Stimulated activated naive CD8-positive, alpha-beta T cell treated with anti-CD3 and anti-CD28 coated beads, Interleukin-15, amount 100 ng/mL, for 72 hours (primary cell): Measurements from ENCODE around the gene CIAO1.
"Not testable (repeated sequence)": the region's sequence is repeated elsewhere in the genome, so short reads cannot be mapped to it uniquely, and the experiment has no call there.

Experiments
- ATAC-seq: fragments of 150-1000 bp; cut with Tn5 transposase; 2 replicates; pipeline ENCODE4 v1.10.0; 2021; ENCODE audit warnings: mild to moderate bottlenecking, moderate library complexity
- DNase-seq, 2 donors: peaks; one replicate each; pipeline ENCODE4 v3.0.0; 2021 to 2022
- H3K27ac Mint-ChIP-seq, 2 donors: one replicate each; pipeline ENCODE4 v1.8.0; 2022; ENCODE audit warnings: mild to moderate bottlenecking in 2 of 2, mixed read lengths in 2 of 2, moderate library complexity in 2 of 2
- H3K27me3 Mint-ChIP-seq: one replicate; pipeline ENCODE4 v1.8.0; 2022; ENCODE audit warnings: mixed read lengths
- H3K4me1 Mint-ChIP-seq: one replicate; pipeline ENCODE4 v1.8.0; 2022; ENCODE audit warnings: mild to moderate bottlenecking, mixed read lengths
- H3K4me3 Mint-ChIP-seq, 2 donors: one replicate each; pipeline ENCODE4 v1.8.0; 2022; ENCODE audit warnings: mild to moderate bottlenecking in 2 of 2, mixed read lengths in 2 of 2, moderate library complexity in 1 of 2
- H3K9me3 Mint-ChIP-seq, 2 donors: one replicate each; pipeline ENCODE4 v1.8.0; 2022; ENCODE audit warnings: mixed read lengths in 2 of 2

CIAO1 gene

GRCh38 chr2:96243843-96244242, 22.2 kb upstream of the CIAO1 start:
- H3K27ac Mint-ChIP-seq = no peak overlapping the region
- no peaks in the 10 kb centered on the region for H3K27me3 Mint-ChIP-seq
- ATAC-seq (no peak), DNase-seq (no peak)
- H3K4me3 Mint-ChIP-seq = no peak overlapping the region
- H3K9me3 Mint-ChIP-seq = peaks cover 8% of the 10 kb centered on the region in 2 donors
- peaks cover 66% of the 10 kb centered on the region for H3K4me1 Mint-ChIP-seq

DNA sequence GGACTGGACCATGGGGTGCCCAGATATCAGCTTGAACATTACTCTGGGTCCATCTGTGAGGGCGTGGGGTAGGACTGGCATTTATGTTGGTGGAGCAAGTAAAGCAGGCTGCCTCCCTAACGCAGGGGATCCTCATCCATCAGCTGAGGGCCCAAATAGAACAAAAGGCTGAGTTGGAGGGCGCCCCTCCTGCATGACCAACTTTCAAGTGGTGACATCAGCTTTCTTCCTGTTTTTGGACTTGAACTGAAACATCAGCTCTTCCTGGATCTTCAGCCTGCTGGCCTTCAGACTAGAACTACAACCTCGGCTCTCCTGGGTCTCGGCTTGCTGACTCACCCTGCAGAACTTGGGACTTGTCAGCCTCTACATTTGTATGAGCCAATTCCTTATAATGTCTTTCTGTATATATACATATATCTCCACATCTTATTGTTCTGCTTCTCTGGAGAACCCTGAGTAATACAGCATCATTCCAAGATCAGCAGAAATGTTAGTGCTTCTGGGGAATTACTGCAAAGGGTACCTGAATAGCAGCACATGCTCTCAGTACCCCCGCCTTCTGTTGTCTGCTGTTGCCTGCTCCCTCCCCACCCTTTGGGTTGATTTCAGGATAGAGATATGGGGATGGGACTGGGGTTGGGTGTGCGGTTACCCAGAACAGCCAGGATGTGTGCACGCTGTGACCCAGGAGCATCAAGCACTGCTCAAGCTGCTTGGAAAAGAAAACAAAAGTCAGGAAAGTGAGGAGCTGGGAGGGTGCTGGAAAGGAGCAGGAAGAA, 20.2 kb upstream of the CIAO1 start:
- peak overlapping the region in 1 of 2 donors; percentile 6 for H3K4me3 Mint-ChIP-seq
- peaks cover 8% of the 10 kb centered on the region in 2 donors for H3K9me3 Mint-ChIP-seq
- peak overlapping the region; percentile 86 to 97 for H3K27ac Mint-ChIP-seq
- no peaks in the 10 kb centered on the region for H3K27me3 Mint-ChIP-seq
- H3K4me1 Mint-ChIP-seq = peaks cover 62% of the 10 kb centered on the region
- peak in 1 of 2 donors; percentile 34 for DNase-seq
- peak; percentile 6 for ATAC-seq

- Mint-ChIP-seq H3K4me3 (no peak overlapping the region), H3K27ac (peak overlapping the region; percentile 38 to 50), H3K27me3 (no peaks in the 10 kb centered on the region), H3K9me3 (peaks cover 8% of the 10 kb centered on the region in 2 donors), H3K4me1 (peaks cover 58% of the 10 kb centered on the region)
- DNase-seq = no peak
- ATAC-seq = no peak
Measured at GRCh38 chr2:96247009-96247408, 19.0 kb upstream of the CIAO1 start.

DNA sequence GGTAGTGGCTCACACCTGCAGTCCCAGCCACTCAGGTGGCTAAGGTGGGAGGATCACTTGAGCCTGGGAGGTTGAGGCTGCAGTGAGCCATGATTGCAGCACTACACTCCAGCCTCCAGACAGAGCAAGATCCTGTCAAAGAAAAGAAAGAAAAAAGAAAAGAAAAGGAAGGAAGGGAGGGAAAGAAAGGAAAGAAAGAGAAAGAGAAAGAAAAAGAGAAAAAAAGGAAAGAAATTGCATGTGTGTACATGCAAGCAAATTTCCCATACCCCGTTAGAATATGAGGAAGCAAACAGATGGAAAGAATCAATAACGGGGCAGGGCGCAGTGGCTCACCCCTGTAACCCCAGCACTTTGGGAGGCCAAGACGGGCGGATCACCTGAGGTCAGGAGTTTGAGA, 18.1 kb upstream of the CIAO1 start:
- Mint-ChIP-seq H3K27me3 (no peaks in the 10 kb centered on the region), H3K9me3 (peaks cover 8% of the 10 kb centered on the region in 2 donors), H3K27ac (peak overlapping the region in 1 of 2 donors; percentile 82), H3K4me3 (no peak overlapping the region), H3K4me1 (peaks cover 56% of the 10 kb centered on the region)
- ATAC-seq = no peak
- DNase-seq = no peak

DNA sequence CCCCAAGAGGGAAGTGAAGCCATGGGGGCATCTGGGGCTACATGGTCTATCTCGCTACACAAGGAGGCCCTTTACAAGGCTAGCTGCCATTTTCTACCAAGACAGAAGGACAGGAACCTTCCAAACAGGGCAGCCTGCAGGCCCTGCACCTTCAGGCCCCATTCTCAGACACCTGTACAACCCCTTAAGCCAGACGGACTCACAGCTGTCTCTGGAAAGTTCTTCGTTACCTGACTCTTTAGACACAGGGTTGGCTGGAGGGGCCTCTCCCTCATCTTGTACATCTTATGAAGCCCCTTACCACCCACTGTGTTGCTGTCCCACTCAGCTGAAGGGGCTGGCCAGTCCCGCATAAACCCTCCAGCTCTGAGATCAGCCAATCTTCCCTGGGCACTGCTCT, 17.4 kb upstream of the CIAO1 start:
- ATAC-seq = no peak
- no peaks in the 10 kb centered on the region for H3K27me3 Mint-ChIP-seq
- no peak for DNase-seq
- peaks cover 51% of the 10 kb centered on the region for H3K4me1 Mint-ChIP-seq
- peaks cover 8% of the 10 kb centered on the region in 2 donors for H3K9me3 Mint-ChIP-seq
- H3K4me3 Mint-ChIP-seq = no peak overlapping the region
- no peak overlapping the region for H3K27ac Mint-ChIP-seq

- DNase-seq = no peak
- H3K4me3 Mint-ChIP-seq = no peak overlapping the region
- H3K27ac Mint-ChIP-seq = no peak overlapping the region
- H3K4me1 Mint-ChIP-seq = peaks cover 49% of the 10 kb centered on the region
- peaks cover 8% of the 10 kb centered on the region in 2 donors for H3K9me3 Mint-ChIP-seq
- ATAC-seq = no peak
- no peaks in the 10 kb centered on the region for H3K27me3 Mint-ChIP-seq
Measured at GRCh38 chr2:96249654-96250053, 16.4 kb upstream of the CIAO1 start.

- no peaks in the 10 kb centered on the region for H3K27me3 Mint-ChIP-seq
- DNase-seq = no peak
- no peak for ATAC-seq
- no peak overlapping the region for H3K4me3 Mint-ChIP-seq
- H3K27ac Mint-ChIP-seq = peak overlapping the region; percentile 1 to 2
- peaks cover 49% of the 10 kb centered on the region for H3K4me1 Mint-ChIP-seq
- peaks cover 8% of the 10 kb centered on the region in 2 donors for H3K9me3 Mint-ChIP-seq
Measured at GRCh38 chr2:96250188-96250587, 15.8 kb upstream of the CIAO1 start.

- Mint-ChIP-seq H3K4me1 (peaks cover 49% of the 10 kb centered on the region), H3K27ac (peak overlapping the region; percentile 86 to 91), H3K9me3 (no peaks in the 10 kb centered on the region), H3K4me3 (no peak overlapping the region), H3K27me3 (no peaks in the 10 kb centered on the region)
- peak; percentile 28 for ATAC-seq
- no peak for DNase-seq
Measured at GRCh38 chr2:96251721-96252292, 14.2 kb upstream of the CIAO1 start.

GRCh38 chr2:96252526-96252925, 13.5 kb upstream of the CIAO1 start:
- Mint-ChIP-seq H3K4me3 (no peak overlapping the region), H3K27ac (peak overlapping the region in 1 of 2 donors; percentile 91), H3K4me1 (peaks cover 49% of the 10 kb centered on the region), H3K9me3 (no peaks in the 10 kb centered on the region), H3K27me3 (no peaks in the 10 kb centered on the region)
- DNase-seq (no peak), ATAC-seq (no peak)

- Mint-ChIP-seq H3K4me3 (no peak overlapping the region), H3K27ac (no peak overlapping the region), H3K4me1 (peaks cover 49% of the 10 kb centered on the region), H3K9me3 (no peaks in the 10 kb centered on the region), H3K27me3 (no peaks in the 10 kb centered on the region)
- DNase-seq (no peak), ATAC-seq (no peak)
Measured at GRCh38 chr2:96253006-96253405, 13.0 kb upstream of the CIAO1 start.

- Mint-ChIP-seq H3K4me3 (no peak overlapping the region), H3K27ac (peak overlapping the region in 1 of 2 donors; percentile 72), H3K9me3 (no peaks in the 10 kb centered on the region), H3K27me3 (no peaks in the 10 kb centered on the region), H3K4me1 (peaks cover 64% of the 10 kb centered on the region)
- DNase-seq (no peak), ATAC-seq (no peak)
Measured at GRCh38 chr2:96254571-96254970, 11.5 kb upstream of the CIAO1 start.

- DNase-seq = no peak
- no peaks in the 10 kb centered on the region for H3K27me3 Mint-ChIP-seq
- H3K4me1 Mint-ChIP-seq = peaks cover 80% of the 10 kb centered on the region
- no peak for ATAC-seq
- no peaks in the 10 kb centered on the region for H3K9me3 Mint-ChIP-seq
- H3K4me3 Mint-ChIP-seq = peak overlapping the region; percentile 14 to 68
- H3K27ac Mint-ChIP-seq = peak overlapping the region; percentile 70 to 81
Measured at GRCh38 chr2:96256611-96257113, 9.4 kb upstream of the CIAO1 start.

- not testable (repeated sequence) for H3K4me3 Mint-ChIP-seq, H3K27ac Mint-ChIP-seq, H3K27me3 Mint-ChIP-seq, DNase-seq, ATAC-seq, H3K9me3 Mint-ChIP-seq
- H3K4me1 Mint-ChIP-seq = peaks cover 79% of the 10 kb centered on the region
Measured at GRCh38 chr2:96257744-96258143, 8.3 kb upstream of the CIAO1 start.

- DNase-seq (no peak), ATAC-seq (no peak)
- no peak overlapping the region for H3K27ac Mint-ChIP-seq
- no peaks in the 10 kb centered on the region for H3K27me3 Mint-ChIP-seq
- H3K4me1 Mint-ChIP-seq = peaks cover 82% of the 10 kb centered on the region
- H3K9me3 Mint-ChIP-seq = no peaks in the 10 kb centered on the region
- no peak overlapping the region for H3K4me3 Mint-ChIP-seq
Measured at GRCh38 chr2:96258166-96259022, 7.6 kb upstream of the CIAO1 start.

- no peak overlapping the region for H3K4me3 Mint-ChIP-seq
- no peak overlapping the region for H3K27ac Mint-ChIP-seq
- no peak for DNase-seq
- H3K9me3 Mint-ChIP-seq = no peaks in the 10 kb centered on the region
- no peak for ATAC-seq
- peaks cover 93% of the 10 kb centered on the region for H3K4me1 Mint-ChIP-seq
- H3K27me3 Mint-ChIP-seq = no peaks in the 10 kb centered on the region
Measured at GRCh38 chr2:96259497-96259921, 6.5 kb upstream of the CIAO1 start.
